Kidney (tissue), 14 donors: ENCODE measurements around the gene PLEKHM2. TPM values are rescaled to one million over a fixed set of nuclear protein-coding genes. Genes with fewer than 3 reads are reported as not detected.

ENCODE experiments used
- DNase-seq, 5 donors: peaks; one replicate each; pipeline ENCODE4 v3.0.0-alpha.2; 2013 to 2020
- FAIRE-seq: peaks from 2 replicates; lab custom pipeline; 2012; peaks lifted over from hg19 to GRCh38; lab: Jason Lieb, UNC
- H3K27ac ChIP-seq, 2 donors: one replicate each; pipeline ENCODE4 v1.7.0; 2013; ENCODE audit warnings: low read depth in 2 of 2, low read length in 2 of 2, inconsistent platforms in 1 of 2
- H3K27me3 ChIP-seq: one replicate; pipeline ENCODE4 v1.7.1; 2013; ENCODE audit warnings: low read length, inconsistent platforms; ENCODE audit not compliant: control insufficient read depth, insufficient read depth
- H3K36me3 ChIP-seq, 3 donors: one replicate each; pipeline versions ENCODE4 v1.7.0 to v1.7.1; 2013; ENCODE audit warnings: low read length in 3 of 3, control low read depth in 1 of 3, inconsistent platforms in 1 of 3; ENCODE audit not compliant: insufficient read depth in 3 of 3, control insufficient read depth in 2 of 3
- H3K4me1 ChIP-seq, 3 donors: one replicate each; pipeline versions ENCODE4 v1.7.0 to v1.7.1; 2013; ENCODE audit warnings: low read length in 3 of 3, inconsistent platforms in 1 of 3, low read depth in 1 of 3; ENCODE audit not compliant: control insufficient read depth in 2 of 3, insufficient read depth in 2 of 3
- H3K4me3 ChIP-seq, 3 donors: one replicate each; pipeline versions ENCODE4 v1.7.0 to v1.8.1; 2013; ENCODE audit warnings: low read length in 3 of 3, control low read depth in 1 of 3, inconsistent platforms in 1 of 3
- H3K9ac ChIP-seq, 3 donors: one replicate each; pipeline versions ENCODE4 v1.7.0 to v1.7.1; 2013; ENCODE audit warnings: low read length in 3 of 3, control low read depth in 1 of 3, inconsistent platforms in 1 of 3
- H3K9me3 ChIP-seq, 3 donors: one replicate each; pipeline versions ENCODE4 v1.7.0 to v1.7.1; 2013; ENCODE audit warnings: low read length in 3 of 3, control low read depth in 1 of 3, inconsistent platforms in 1 of 3; ENCODE audit not compliant: control insufficient read depth in 2 of 3, insufficient read depth in 1 of 3
- intact Hi-C: fragments of 100-400 bp; cut with DNase I; formaldehyde crosslinking; loops from one replicate; pipeline ENCODE4 v1.11.1; 2022
- polyA plus RNA-seq: library from polyadenylated mRNA; stranded (reverse); fragments of 350-450 nt; fragmentation: Illumina TruSeq; extraction: RNeasy Lipid Tissue Mini Kit (QIAGEN cat#74804); gene quantifications from one replicate; pipeline ENCODE4 v1.2.3, GENCODE V29; 2014; ENCODE audit warnings: low read depth, low replicate concordance; ENCODE audit not compliant: insufficient read depth
- total RNA-seq: library from RNA; stranded (reverse); fragmentation: NEBNext Ultra II Directional; extraction: Animal tissue kit (Norgen Biotek cat#: 25700); gene quantifications from one replicate; pipeline ENCODE4 v1.2.1, GENCODE V29; 2021
- TF ChIP-seq, protein P1 (sequence below): IDR thresholded peaks from 3 replicates; pipeline ENCODE4 v1.5.1; 2012; ENCODE audit warnings: mild to moderate bottlenecking, moderate library complexity, borderline replicate concordance; ENCODE audit not compliant: insufficient read depth; ENCODE audit errors: extremely low read depth
- donor health status: control.
- donor health status: control.
- donor health status: control.
- donor health status: control.
- donor health status: control.
- donor health status: DM: yes; HTN: yes; CAD: no.
- donor health status: Normal renal cell carcinoma (clear cell type).

PLEKHM2 gene
- total and polyA plus RNA-seq, 2 donors from 2014 or later = 21.7 to 65.7 TPM

DNA sequence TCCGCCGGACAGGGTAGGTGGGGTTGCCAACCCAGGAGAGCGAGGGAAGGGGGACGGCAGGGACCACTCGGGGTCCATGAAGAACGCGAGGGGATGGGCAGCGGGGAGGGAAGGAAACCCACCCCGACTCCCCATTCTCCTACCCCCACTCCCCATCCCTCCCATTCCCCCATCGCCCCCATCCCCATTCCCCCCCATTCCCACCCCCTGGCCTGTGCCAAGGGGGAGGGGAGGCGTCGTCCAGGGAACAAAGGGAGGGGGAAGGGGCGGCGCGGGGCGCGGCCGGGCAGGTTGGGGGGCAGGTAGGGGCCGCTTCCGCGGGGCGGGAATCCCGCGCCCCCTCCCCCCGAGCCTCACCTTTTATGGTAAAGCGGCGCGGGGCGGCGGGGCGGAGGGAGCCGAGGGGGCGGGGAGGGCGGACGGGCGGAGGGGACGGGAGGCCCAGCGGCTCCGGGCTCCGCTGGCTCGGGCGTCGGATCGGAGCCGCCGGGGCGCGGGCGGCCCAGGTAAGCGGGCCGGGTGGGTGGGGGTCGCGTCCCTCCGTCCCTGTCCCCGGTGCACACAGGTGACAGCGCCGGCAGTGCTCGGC lies 74.3 kb downstream of the PLEKHM2 start, which contains the start of gene FBLIM1:
Gene FBLIM1, plus strand, starts transcription at position 453 of the 589 bp plus-strand sequence. CDS start 6,189 bp downstream, outside the sequence.
- H3K27me3 ChIP-seq = no peaks in the 10 kb centered on the region
- FAIRE-seq = no peak
- peak in 4 of 5 donors; percentile 54 to 86 (median 72) for DNase-seq
- TF ChIP-seq, protein P1, sequence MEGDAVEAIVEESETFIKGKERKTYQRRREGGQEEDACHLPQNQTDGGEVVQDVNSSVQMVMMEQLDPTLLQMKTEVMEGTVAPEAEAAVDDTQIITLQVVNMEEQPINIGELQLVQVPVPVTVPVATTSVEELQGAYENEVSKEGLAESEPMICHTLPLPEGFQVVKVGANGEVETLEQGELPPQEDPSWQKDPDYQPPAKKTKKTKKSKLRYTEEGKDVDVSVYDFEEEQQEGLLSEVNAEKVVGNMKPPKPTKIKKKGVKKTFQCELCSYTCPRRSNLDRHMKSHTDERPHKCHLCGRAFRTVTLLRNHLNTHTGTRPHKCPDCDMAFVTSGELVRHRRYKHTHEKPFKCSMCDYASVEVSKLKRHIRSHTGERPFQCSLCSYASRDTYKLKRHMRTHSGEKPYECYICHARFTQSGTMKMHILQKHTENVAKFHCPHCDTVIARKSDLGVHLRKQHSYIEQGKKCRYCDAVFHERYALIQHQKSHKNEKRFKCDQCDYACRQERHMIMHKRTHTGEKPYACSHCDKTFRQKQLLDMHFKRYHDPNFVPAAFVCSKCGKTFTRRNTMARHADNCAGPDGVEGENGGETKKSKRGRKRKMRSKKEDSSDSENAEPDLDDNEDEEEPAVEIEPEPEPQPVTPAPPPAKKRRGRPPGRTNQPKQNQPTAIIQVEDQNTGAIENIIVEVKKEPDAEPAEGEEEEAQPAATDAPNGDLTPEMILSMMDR = no peak
- H3K9ac ChIP-seq = peak within 1 kb of the TSS; percentile 48 to 55 (median 55)
- no peaks in the 10 kb centered on the region for H3K36me3 ChIP-seq
- H3K4me1 ChIP-seq = peaks cover 0 to 3% (median 0%) of the 10 kb centered on the region in 3 donors
- peak within 1 kb of the TSS; percentile 29 to 62 (median 43) for H3K4me3 ChIP-seq
- intact Hi-C loops = no loop called here
- H3K27ac ChIP-seq = peak within 1 kb of the TSS; percentile 57 to 72
- H3K9me3 ChIP-seq = no peaks in the 10 kb centered on the region

DNA sequence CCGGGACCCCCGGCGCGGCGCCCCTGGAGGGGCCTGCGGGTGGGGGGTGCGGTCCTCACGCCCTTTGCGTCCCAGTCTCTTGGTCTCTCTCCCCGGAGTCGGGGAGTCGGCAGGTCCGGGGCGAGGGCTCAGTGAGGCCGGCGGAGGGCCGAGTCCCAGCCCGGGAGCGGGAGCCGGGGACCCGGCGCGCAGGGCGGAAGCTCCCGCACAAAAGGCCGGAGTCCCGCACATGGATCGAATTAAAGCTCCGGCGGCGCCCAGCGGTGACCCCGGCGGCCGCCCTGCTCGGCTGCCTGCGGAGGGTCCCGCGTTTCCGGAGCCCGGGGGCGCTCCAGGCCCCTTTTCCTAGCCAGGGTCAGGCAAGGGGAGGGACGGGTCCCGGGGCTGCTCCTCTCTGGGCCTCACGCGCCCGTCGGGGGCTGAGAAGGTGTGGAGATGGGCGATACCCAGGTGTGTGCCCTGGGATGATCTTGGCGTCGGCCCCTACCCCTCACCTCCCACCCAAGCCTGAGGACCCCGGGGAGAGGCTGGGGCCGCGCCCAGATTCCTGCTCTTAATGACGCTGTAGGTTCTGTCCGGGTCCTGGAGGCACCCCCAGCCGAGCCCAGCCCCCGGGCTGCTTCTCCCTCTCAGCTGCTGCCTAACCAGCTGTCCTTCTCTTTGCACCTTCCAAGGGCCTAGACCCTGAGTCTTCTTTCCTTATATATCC lies 75.0 kb downstream of the PLEKHM2 start:
- H3K27me3 ChIP-seq = no peaks in the 10 kb centered on the region
- peaks cover 0 to 6% (median 0%) of the 10 kb centered on the region in 3 donors for H3K4me1 ChIP-seq
- intact Hi-C loops = no loop called here
- peak overlapping the region; percentile 21 to 43 (median 29) for H3K4me3 ChIP-seq
- TF ChIP-seq, protein P1 = no peak
- H3K36me3 ChIP-seq = no peaks in the 10 kb centered on the region
- DNase-seq (peak in 3 of 5 donors; percentile 29 to 66 (median 62)), FAIRE-seq (no peak)
- H3K9me3 ChIP-seq = no peaks in the 10 kb centered on the region
- peak overlapping the region in 2 of 3 donors; percentile 40 to 55 for H3K9ac ChIP-seq
- H3K27ac ChIP-seq = peak overlapping the region; percentile 57 to 72

DNA sequence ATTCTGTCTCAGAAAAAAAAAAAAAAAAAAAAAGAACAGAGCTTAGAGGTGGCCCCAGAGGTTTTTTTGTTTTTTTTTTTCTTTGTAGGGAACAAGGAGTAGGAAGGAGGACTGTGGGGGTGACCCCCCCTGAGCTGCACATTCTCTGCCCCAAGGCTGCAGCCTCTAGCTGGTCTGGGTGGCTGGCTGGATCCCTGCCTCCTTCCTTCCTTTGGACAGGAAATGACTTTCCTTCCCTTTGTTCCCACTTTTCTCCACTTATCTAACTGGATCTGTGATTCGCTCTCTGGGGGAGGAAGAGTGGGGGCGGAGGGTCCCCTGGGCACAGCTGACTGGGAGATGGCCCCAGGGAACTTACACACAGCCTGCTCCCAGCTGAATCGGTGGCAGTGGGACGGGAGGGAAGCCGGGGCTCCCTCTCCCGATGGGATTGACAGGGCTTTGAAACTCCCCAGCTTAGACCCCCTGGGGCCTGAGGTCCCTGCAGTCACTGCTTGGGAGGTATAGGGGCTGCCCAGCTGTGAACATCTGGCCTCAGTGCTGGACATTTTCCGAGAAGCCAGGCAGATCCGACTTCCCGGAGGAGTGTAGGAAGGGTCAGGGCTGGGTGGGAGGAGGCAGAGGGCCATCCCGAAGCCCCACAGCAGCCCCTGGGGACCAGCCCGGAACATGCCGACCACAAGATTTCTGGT lies 76.5 kb downstream of the PLEKHM2 start:
- TF ChIP-seq, protein P1 = no peak
- intact Hi-C loops = no loop called here
- no peak for FAIRE-seq
- peak; percentile 78 to 95 (median 83) for DNase-seq
- Histone ChIP-seq H3K9ac (no peak overlapping the region), H3K9me3 (no peaks in the 10 kb centered on the region), H3K4me3 (peak overlapping the region in 2 of 3 donors; percentile 1 to 17), H3K27me3 (no peaks in the 10 kb centered on the region), H3K27ac (peak overlapping the region; percentile 2 to 68), H3K36me3 (no peaks in the 10 kb centered on the region), H3K4me1 (peaks cover 0 to 9% (median 0%) of the 10 kb centered on the region in 3 donors)
